ENCODE data around the gene NCK2.

DNA sequence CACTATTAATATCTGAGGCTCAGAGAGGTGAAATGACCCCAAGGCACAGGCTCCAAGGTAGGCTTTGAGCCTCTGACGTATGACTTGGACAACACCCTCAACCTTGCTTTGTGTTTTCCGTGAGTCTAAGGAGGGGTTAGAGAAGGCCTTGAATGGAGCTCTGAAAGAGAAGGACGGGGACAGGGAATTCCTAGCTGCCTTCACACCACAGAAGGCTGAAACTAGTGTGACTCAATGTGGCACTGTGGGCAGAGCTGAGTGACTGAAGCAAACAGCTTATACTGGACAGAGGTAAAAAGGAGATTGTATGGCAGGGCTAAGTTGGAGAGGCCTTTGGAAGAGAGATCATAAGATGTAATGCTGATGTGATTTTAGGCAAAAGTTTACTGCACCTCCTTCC lies 3.5 kb upstream of the NCK2 start:
- TF ChIP-seq POLR2A (IDR thresholded peaks at IDR 0.05) (no peak), POLR2AphosphoS5 (IDR thresholded peaks at IDR 0.05; ENCODE audit: insufficient read depth in 1 of 2, low read depth in 1 of 2) (no peak)
- TF ChIP-seq, protein P1, sequence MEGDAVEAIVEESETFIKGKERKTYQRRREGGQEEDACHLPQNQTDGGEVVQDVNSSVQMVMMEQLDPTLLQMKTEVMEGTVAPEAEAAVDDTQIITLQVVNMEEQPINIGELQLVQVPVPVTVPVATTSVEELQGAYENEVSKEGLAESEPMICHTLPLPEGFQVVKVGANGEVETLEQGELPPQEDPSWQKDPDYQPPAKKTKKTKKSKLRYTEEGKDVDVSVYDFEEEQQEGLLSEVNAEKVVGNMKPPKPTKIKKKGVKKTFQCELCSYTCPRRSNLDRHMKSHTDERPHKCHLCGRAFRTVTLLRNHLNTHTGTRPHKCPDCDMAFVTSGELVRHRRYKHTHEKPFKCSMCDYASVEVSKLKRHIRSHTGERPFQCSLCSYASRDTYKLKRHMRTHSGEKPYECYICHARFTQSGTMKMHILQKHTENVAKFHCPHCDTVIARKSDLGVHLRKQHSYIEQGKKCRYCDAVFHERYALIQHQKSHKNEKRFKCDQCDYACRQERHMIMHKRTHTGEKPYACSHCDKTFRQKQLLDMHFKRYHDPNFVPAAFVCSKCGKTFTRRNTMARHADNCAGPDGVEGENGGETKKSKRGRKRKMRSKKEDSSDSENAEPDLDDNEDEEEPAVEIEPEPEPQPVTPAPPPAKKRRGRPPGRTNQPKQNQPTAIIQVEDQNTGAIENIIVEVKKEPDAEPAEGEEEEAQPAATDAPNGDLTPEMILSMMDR (IDR thresholded peaks at IDR 0.05) = no peak

Measured in vagina (tissue), 2 donors.